ENCODE data around the gene PRDM15.

PRDM15 gene

DNA sequence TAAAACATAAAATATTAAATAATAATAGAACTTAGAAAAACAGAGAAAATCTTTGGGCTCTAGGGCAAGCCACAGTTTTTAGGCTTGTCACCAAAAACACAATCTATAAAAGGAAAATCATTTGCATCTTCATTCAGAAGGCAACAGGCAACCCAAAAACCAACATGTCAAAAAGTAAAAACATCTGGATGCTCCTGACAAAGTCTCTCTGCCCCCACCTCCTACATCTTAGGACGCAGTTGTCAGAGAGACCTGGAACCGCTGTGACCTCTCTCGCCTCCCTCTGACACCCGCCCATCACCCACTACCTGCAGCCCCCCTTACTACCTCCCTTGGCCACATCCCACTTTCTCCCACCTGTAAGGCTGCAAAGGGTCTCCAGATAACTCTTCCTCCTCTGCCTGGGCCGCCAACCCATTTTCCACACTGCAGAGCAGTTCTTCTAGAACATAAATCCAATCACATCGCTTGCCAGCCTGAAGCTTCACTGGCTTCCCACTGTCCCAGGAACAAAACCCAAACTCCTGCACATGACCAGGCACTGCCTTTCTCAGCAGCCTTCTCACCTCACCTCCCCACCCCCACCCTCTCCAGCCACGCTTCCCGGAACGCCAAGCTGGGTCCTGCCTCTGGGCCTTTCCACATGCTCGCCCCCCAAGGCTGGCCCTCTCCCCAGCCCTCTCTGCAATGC lies 14.7 kb downstream of the PRDM15 start:
- no peak for DNase-seq (ENCODE audit: low read depth in 2 of 2)

DNA sequence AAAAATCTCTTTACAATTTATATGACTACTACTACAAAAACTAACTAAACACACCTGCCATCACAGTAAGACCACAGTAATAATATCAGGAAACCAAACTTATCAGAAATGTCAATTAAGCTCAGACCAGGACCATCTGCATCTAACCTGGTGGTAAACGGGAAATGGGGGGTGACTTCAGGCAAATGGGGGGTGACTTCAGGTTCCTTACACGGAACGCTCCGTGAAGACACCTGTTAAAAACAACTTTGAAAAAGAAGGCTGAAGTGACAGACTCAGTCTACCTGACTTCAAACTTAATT lies 15.8 kb downstream of the PRDM15 start:
- DNase-seq (ENCODE audit: low read depth in 2 of 2), result no peak

DNA sequence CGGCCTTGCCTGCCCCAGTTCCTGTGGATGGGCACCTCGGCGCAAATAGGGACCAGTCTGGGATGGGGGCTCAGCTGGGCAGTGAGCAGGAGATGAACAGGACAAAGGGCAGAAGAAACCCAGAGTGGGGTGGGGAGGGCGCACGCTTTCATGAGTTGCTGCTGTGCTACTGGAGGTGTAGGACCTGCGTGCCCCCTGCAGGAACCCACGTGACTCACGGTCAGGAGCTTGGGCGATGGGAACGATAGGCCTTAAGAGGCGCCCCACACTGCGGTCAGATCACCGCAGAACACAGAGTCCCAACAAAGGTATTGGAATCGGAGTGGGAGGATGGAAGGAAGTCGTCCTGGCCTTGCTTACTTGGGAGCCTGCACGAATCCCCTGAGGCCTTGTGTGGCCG lies 17.2 kb downstream of the PRDM15 start:
- no peak for DNase-seq (ENCODE audit: low read depth in 2 of 2)

DNA sequence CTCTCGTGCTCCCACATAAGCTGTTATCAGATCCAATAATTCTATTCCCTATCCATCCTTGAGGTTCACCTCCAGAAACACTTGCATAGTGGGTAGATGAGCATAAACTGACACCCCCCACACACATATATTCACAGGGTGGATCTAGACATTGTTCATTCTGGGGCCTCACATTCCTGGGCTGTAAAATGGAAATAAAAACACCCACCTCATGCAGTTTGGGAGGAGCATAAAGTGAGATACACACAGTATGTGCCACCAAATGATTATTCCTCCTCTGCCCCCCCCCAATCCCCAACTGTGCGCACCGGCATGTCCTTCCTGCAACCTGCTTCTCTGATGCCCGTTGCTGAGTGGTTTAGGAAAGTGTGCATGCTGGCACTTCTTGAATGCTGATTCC lies 17.9 kb downstream of the PRDM15 start:
- no peak for DNase-seq (ENCODE audit: low read depth in 2 of 2)

DNA sequence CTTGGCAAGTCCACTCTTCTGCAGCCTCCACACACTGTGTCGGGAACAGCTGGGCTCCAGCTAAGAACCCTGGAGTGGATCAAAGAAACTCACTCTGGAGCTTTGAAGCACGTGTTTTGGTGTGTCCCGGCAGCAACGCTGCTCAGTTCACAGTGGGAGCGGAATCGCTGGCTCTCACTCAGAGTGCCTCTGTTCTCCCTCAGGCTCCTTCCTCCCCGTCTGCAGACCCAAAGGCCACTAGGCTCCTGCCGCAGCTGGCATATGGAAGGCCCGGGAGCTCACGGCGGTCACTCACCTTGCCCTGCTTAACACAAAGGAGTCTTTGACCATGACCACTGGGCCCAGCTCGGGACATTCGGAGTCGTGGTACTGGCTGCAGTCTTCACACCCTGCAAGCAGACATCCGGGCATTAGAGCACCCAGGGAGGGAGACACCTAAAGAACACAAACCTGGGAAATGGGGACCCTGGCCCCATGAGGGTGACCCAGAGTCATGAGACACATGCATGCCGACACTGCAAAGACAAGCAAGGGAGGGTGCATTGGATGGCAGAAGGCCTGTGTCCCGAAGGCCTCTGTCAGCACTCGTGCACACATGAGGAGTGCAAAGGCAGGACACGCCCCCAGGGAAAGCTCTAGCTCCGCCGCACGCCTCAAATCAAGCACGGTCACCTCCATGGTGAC lies 19.7 kb downstream of the PRDM15 start:
- no peak for DNase-seq (ENCODE audit: low read depth in 2 of 2)

DNA sequence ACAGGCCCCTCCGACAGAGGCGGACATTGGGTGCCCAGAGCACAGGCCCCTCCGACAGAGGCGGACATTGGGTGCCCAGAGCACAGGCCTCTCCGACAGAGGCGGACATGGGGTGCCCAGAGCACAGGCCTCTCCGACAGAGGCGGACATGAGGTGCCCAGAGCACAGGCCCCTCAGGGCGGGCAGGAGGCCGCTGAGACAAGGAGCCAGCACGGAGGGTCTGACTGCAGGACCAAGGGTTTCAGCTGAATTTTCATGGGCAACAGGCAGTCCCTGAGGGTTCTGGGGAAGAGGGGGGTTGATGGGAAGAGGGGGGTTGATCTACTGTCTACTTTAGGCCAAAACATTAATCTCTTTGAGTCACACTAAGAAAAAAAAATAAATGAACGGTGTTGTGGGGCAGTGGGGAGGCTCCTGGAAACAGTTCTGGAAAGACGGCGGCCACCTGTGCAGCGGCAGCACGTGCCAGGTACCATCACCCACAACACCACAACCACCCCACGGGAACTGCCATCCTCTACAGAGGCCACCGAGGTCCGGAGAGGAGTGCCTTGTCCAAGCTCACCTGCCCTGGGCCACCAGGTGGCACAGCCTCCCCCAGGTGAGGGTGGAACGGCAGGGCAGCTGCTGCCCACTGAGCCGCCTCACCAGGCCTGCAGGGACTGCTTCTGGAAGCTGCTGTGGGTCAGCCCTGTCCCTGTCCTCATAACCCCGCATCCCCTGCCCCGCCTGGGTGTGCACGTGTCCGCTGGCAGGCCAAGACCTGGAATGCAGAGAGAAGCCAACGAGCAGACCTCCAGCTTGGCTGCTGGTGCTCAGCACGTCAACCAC lies 20.5 kb downstream of the PRDM15 start:
- no peak for DNase-seq (ENCODE audit: low read depth in 2 of 2)

DNA sequence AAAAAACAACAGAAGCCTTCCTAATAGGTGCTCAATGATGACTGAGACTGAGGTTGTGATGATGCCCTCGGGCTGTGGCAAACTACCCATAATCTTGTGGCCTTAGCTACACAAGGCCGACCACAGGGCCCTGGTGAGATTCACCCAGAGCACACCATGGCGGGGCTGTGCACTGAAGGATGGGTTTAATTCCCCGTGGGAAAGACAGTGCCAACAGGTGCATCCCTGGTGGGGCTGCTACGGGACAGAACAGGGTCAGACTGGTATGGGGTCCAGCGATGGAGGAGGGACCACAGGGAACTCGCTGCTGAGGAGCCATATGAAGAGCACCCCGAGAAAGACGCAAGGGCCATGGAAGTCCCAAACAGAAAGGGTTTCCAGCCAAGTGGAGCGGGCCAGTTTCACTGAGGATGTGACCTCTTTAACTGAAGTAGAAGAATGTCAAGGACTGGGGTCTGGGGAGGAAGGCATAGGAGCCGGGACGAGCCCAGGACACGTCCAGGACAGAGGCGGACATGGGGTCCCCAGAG lies 21.3 kb downstream of the PRDM15 start:
- DNase-seq (ENCODE audit: low read depth in 2 of 2), result no peak

DNA sequence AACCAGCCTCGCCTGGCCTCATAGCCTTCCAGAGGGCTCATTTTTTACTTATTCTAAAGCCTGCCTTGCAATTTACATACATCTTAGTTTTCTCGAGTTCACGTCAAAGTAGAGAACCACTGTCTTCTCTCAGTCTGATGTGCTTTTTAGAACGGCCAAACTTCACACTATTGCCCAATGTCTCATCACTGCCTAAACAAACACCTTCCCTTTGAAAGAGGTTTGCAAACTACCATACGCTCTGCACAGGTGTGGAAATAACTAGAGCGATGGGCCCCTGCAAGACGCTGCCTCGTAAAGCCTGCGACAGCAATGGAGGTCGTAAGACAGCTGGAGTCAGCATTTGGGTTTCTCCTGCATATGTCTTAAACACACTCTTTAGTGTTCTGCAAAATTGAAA lies 22.6 kb downstream of the PRDM15 start:
- DNase-seq (ENCODE audit: low read depth in 2 of 2), result no peak

DNA sequence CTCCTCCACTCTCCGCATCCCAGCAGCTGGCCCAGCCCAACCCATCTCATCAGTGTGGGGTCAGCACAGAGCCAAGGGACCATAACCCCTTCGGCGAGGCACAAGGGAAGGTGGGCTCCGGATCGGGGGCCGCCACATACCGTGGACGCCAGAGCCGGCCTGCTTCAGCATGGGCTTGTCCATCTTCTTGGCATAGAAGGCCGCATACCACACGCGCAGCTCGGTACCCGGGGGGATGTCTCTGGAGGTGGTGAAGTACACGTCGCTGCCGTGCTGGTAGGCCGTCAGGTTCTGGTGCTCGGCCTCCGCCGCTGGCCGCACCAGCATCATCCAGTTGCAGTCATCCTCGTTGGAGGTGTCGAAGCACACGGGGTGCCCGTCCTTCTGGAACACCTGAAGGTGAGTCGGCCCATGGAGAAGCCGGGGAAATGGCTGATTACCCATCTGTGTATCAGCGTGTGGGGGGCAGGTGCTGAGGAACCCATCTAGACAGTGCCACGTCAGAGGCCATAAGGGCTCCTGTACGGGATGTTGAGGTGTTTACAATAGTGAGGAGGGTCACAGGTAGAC lies 24.6 kb downstream of the PRDM15 start:
- no peak for DNase-seq (ENCODE audit: low read depth in 2 of 2)

DNA sequence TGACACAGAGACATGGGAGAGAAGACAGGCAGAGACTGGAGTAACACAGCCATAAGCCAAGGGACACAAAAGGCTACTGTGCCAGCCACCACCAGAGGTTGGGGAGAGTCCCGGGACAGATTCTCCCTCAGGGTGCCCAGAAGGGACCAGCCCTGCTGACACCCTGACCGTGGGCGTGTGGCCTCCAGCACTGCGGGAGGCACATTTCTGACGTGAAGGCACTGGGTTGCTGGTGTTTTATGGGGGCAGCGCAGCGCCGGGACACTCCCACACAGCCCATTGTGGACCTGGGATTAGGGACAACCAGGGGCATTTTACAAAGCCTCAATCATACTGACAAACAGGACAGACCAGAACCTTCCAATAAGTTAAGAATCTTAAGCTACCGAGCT lies 26.2 kb downstream of the PRDM15 start:
- DNase-seq (ENCODE audit: low read depth in 2 of 2), result no peak

DNA sequence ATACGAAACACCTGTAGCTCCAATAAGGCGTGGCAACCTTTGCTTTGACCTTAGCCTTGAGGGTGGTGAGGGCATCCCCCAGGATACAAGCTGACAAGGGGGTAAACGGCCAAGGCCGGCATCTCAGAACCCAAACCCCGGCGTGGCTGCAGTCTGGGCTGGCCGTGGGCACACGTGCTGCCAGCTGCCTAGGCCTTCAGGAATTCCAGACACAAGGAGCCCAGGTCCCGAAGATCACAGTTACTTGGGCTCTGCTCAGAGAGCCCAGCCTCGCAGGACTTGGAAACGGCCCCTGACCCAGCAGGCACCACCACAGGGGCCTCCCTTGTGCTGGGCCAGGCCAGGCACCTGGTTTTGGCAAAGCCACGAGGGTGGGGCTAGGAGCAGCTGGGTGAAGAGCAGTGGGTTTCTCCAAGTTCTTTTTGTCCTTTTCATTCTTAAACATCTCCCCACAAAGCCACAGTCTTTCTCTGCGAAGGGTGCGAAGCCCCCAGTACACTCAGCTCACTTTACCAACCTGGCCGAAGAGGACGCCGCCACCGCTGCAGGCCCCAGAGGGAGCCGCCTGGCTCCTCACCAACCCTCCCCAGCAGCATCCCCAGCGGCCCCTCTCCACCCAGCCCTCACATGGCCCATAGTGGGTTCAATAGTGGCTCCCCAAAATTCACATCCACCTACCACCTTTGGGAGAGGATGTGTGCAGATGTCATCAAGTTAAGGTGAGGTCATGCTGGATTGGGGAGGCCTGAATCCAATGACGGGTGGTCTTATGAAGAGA lies 26.8 kb downstream of the PRDM15 start:
- DNase-seq (ENCODE audit: low read depth in 2 of 2), result no peak

DNA sequence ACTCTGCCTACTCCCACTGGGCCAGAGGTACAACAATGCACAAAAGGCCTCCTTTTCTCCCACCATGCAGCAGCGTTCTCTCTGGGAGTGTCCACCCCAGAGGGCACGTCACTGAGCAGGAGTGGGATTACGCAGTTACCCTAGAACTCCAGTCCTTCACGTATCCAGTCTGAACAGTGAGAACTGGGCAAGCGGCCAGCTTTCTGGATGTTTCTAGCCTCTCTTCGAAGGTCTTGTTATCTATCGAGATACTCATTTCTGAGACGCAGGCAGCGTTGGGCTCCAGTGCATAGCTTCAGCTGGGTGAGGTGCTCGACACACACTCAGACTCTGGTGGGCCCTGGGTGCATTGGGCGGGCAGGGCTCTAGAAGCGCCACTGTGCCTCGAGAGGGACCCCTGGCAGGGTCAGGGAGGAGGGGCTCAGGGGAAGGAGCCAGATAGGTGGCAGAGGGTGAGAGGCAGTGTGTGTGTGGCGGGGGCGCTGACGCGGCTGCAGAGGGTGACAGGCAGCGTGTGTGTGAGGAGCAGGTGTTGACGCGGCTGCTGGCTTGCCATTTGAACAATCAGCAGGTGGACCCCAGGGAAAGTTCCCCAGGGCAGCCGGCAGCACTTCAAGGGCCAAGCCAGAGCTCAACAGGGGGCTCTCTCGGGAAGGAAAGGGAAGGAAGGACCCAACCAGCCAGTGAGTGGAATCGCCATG lies 27.9 kb downstream of the PRDM15 start:
- no peak for DNase-seq (ENCODE audit: low read depth in 2 of 2)

DNA sequence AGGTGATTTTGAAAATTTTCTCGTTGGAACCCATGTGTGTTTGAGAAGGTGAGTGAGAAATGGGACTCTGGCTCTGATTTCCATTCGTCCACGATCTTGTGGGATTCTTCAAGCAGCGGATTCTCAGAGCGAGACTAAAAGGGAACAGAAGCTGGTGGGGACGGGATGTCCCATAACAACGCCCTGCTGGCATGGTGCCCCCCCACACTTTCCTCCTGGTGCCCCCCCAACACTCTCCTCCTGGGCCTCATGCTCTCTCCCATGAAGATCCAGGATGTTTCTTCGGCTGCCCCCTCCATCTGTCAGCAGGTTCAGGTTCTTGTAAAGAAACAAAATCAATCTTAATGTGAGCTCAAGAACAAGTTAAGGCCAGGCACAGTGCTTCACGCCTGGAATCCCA lies 29.1 kb downstream of the PRDM15 start:
- no peak for DNase-seq (ENCODE audit: low read depth in 2 of 2)

DNA sequence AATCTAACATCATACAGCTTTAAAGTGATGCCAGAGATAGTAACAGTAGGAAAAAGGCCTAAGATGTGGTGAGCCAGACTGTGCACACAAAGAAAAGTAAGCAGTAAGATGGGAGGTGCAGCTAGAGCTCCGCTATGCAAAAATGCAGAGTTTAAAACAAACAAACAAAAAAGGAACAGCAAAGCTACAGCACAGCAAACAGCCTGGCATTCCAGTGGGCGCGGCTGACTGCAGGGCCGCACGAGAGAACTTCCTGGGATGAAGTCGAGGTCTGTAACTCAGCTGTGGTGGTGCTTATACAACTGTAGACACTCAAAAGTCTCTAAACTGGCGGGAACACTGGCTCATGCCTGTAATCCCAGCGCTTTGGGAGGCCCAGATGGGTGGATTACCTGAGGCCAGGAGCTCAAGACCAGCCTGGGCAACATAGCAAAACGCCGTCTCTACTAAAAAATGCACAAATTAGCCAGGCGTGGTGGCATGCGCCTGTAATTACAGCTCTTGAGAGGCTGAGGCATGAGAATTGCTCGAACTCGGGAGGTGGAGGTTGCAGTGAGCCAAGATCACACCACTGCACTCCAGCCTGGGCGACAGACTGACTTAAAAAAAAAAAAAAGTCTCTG lies 30.1 kb downstream of the PRDM15 start:
- DNase-seq (ENCODE audit: low read depth in 2 of 2), result no peak

DNA sequence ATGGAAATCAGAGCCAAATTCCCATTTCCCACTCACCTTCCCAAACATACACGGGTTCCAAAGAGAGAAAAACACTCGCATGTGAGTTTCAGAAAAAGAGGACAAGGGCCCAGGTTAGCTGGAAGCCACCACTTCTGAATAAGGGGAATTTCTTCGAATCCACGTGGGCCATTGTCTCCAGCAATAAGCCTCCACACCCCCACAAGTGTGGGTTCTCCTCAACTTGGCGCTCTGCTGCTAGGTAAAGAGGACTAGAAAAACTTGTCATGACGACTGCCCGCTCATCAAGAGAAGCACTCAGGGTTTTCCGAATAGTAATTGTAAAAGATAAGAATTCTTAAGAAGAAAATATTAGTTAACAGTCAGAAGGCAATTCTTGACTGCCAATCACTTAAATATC lies 30.6 kb downstream of the PRDM15 start:
- no peak for DNase-seq (ENCODE audit: low read depth in 2 of 2)

DNA sequence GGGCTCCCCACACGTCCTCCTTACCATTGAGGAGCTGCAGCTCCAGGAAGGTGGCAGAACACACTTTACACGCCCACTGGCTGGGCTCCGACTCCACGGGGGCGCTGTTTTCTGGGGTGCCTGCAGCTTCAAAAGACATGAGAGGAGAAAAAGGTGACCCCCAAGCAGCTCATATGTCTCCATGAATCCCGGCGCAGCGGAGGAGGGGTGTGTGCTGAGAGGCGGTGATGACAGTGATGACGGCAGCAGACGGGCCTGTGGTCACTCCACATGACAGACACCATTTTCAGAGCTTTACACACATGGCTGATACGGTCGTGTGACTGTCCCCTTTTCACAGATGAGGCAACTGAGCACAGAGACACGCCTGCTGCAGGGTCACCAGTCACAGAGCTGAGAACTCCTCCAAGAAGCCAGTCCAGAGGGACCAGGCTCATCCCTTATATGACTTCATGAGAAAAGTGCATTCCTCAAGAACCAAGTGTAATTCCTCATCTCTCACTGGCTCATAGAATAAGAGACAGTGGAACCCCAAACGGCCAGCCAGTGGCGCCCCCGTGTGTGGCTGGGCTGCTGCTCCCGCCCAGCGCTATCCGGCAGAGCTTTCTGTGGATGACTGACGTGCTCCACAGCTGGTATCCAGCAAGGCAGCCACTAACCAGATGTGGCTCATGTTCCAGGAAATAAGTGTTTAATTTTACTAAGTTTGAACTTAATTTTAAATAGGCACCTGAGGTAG lies 31.9 kb downstream of the PRDM15 start:
- DNase-seq (ENCODE audit: low read depth in 2 of 2), result no peak

DNA sequence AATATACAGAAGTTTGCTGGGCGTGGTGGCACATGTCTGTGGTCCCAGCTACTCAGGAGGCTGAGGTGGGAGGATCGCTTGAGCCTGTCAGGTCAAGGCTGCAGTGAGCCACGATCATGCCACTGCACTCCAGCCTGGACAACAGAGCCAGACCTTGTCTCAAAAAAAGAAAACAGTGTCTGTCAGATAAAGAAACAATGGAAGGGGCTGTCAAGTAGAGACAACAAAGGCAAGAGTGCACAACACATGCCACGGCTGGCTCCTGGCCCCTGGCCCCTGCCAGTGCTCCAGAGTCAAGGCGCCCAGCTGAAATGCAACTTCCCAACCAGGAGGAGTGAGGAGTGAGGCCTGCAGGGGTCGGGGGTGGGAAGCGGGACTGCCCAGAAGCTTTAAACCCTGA lies 32.6 kb downstream of the PRDM15 start:
- no peak for DNase-seq (ENCODE audit: low read depth in 2 of 2)

DNA sequence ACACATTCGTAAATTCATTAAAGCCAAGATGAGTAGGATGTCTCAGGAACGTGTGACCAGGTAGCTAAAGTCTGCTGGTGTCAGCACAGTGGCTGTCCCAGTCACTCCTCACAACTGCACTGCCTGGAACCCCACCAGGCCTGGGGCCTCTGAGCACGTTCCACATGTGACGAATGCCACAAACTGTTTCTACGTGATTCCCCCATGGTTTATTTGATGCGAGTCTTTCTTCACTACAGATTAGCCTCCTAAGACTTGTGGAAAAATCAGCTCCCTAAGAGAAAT lies 33.2 kb downstream of the PRDM15 start:
- DNase-seq (ENCODE audit: low read depth in 2 of 2), result no peak

DNA sequence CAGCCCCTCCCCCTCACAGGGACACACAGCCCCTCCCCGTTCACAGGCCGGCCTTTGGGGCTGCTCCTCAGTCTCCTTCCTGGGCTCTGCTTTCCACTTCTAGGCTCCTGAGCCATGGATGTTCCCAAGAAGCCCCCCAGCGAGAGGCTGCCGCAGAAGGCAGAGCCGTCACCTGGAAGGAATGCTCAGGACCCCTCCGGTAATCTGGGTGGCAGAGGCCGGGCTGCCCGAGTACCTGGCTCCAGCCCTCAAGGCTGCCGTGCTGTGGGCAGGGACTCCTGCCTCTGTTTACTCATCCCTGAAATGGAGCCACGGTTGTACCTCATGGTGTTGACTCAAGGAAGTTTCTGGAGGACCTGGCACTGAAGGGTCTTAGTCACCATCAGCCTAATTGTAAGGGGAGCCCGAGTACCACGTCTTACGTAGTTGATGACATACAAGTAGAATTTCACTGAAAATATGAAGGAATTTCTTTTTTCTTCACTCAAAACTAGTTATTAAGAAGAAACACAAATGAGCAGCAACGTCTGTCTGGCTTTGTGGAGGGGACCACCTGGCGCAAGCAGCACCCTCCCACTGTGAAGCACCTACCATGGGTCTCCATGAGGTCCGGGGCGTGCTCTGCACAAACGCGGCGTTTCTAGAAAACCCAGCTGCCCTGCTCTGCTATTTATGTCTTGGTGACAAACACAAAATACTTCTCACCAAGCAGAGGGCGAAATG lies 33.7 kb downstream of the PRDM15 start:
- no peak for DNase-seq (ENCODE audit: low read depth in 2 of 2)

DNA sequence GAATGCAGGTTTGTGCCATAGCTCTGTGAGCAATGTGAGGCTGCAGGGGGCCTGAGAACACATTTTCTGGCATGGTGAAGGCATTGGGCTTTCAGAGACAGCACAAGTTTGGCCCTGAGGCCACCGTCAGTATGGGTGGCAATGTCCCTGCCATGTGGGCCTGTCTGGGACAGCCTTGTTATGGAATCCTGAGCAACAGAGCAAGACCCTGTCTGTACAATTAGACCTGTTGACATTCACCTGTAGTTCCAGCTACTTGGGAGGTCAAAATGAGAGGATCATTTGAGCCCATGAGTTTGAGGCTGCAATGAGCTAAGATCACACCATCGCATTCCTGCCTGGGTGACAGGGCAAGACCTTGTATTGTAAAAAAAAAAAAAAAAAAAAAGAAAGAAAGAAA lies 35.6 kb downstream of the PRDM15 start:
- DNase-seq (ENCODE audit: low read depth in 2 of 2), result no peak
